HEK293 (cell line): ENCODE data around the gene SAFB.

Experiments
- CTCF ChIA-PET: fragments of 350-600 bp; formaldehyde crosslinking; extraction: SDS; loops from one replicate; lab custom pipeline; 2021; ENCODE audit warnings: antibody characterized with exemption; lab: Yijun Ruan, JAX
- POLR2A ChIA-PET: fragments of 300-600 bp; formaldehyde crosslinking; extraction: SDS; loops from one replicate; lab custom pipeline; 2020; ENCODE audit warnings: antibody characterized with exemption, inconsistent platforms; lab: Yijun Ruan, JAX
- H3K27ac ChIP-seq: fragments of 200-500 bp; sonication (Bioruptor generic); 2 replicates; pipeline ENCODE4 v1.5.1; 2014; ENCODE audit warnings: low read depth, low read length, control low read depth, inconsistent platforms; ENCODE audit errors: extremely low read depth
- H3K36me3 ChIP-seq, 2 experiments: fragments of 200-500 bp in 1 of 2; sonication (Bioruptor generic) in 1 of 2; 1 replicate in 1 of 2; 2 replicates in 1 of 2; pipeline ENCODE4 v1.5.1; 2014 to 2017; ENCODE audit warnings: inconsistent platforms in 2 of 2, low read length in 2 of 2; ENCODE audit not compliant: control insufficient read depth in 2 of 2, insufficient read depth in 1 of 2
- H3K4me1 ChIP-seq: fragments of 200-500 bp; sonication (Bioruptor generic); 2 replicates; pipeline ENCODE4 v1.5.1; 2014; ENCODE audit warnings: mild to moderate bottlenecking, low read length, inconsistent platforms; ENCODE audit not compliant: control insufficient read depth, insufficient read depth
- H3K4me3 ChIP-seq: 2 replicates; pipeline ENCODE4 v1.5.1; 2011; ENCODE audit warnings: low read depth, mild to moderate bottlenecking, control low read depth, low read length, moderate library complexity
- H3K9me3 ChIP-seq: fragments of 200-500 bp; sonication (Bioruptor generic); 2 replicates; pipeline ENCODE4 v1.5.1; 2014; ENCODE audit warnings: low read depth, low read length, inconsistent platforms; ENCODE audit not compliant: control insufficient read depth, insufficient read depth
- EGR2 ChIP-seq: fragments of 450-650 bp; formaldehyde crosslinking; IDR thresholded peaks from 2 replicates; pipeline ENCODE4 v1.5.1; 2016; ENCODE audit warnings: low read depth, missing biosample characterization, missing genetic modification characterization
- GLI4 ChIP-seq: fragments of 450-650 bp; formaldehyde crosslinking; IDR thresholded peaks from 2 replicates; pipeline ENCODE4 v1.5.1; 2016; ENCODE audit warnings: missing biosample characterization, missing genetic modification characterization
- HOXC10 ChIP-seq: sonication (generic); formaldehyde crosslinking; IDR thresholded peaks from 2 replicates; pipeline ENCODE4 v1.8.1; 2023; ENCODE audit warnings: mild to moderate bottlenecking, missing genetic modification reagents
- ZBTB17 ChIP-seq: fragments of 450-650 bp; formaldehyde crosslinking; IDR thresholded peaks from 2 replicates; pipeline ENCODE4 v1.5.1; 2016; ENCODE audit warnings: missing biosample characterization, missing genetic modification characterization
- ZBTB48 ChIP-seq: fragments of 450-650 bp; formaldehyde crosslinking; IDR thresholded peaks from 2 replicates; pipeline ENCODE4 v1.5.1; 2016; ENCODE audit warnings: missing biosample characterization, missing genetic modification characterization
- ZBTB7A ChIP-seq: fragments of 450-650 bp; formaldehyde crosslinking; IDR thresholded peaks from 2 replicates; pipeline ENCODE4 v1.5.1; 2016; ENCODE audit warnings: low read depth, missing biosample characterization, missing genetic modification characterization
- ZFHX2 ChIP-seq: fragments of 450-650 bp; formaldehyde crosslinking; conservative IDR thresholded peaks from 2 replicates; pipeline ENCODE4 v1.5.1; 2016; ENCODE audit warnings: missing biosample characterization, missing genetic modification characterization
- ZIC2 ChIP-seq: fragments of 450-650 bp; formaldehyde crosslinking; IDR thresholded peaks from 2 replicates; pipeline ENCODE4 v1.5.1; 2016; ENCODE audit warnings: missing biosample characterization, missing genetic modification characterization
- ZNF112 ChIP-seq: fragments of 450-650 bp; formaldehyde crosslinking; IDR thresholded peaks from 2 replicates; pipeline ENCODE4 v1.5.0; 2017; ENCODE audit warnings: missing biosample characterization, missing genetic modification characterization
- ZNF121 ChIP-seq: fragments of 450-650 bp; formaldehyde crosslinking; IDR thresholded peaks from 2 replicates; pipeline ENCODE4 v1.5.1; 2016; ENCODE audit warnings: missing biosample characterization, missing genetic modification characterization
- ZNF211 ChIP-seq: fragments of 450-650 bp; formaldehyde crosslinking; IDR thresholded peaks from 2 replicates; pipeline ENCODE4 v1.5.1; 2016; ENCODE audit warnings: low read depth, missing biosample characterization, missing genetic modification characterization
- ZNF223 ChIP-seq: fragments of 450-650 bp; formaldehyde crosslinking; IDR thresholded peaks from 2 replicates; pipeline ENCODE4 v1.5.1; 2016; ENCODE audit warnings: missing biosample characterization, missing genetic modification characterization
- ZNF274 ChIP-seq, 2 experiments: fragments of 200-500 bp in 1 of 2; fragments of 450-650 bp in 1 of 2; sonication (Bioruptor generic) in 1 of 2; formaldehyde crosslinking in 1 of 2; IDR thresholded peaks; 2 replicates each; pipeline versions ENCODE4 v1.5.1 to v1.6.1; 2014 to 2016; ENCODE audit warnings: borderline replicate concordance in 1 of 2, inconsistent platforms in 1 of 2, low read length in 1 of 2, missing biosample characterization in 1 of 2, missing genetic modification characterization in 1 of 2
- ZNF280C ChIP-seq: fragments of 450-650 bp; formaldehyde crosslinking; IDR thresholded peaks from 2 replicates; pipeline ENCODE4 v1.5.1; 2016; ENCODE audit warnings: missing biosample characterization, missing genetic modification characterization
- ZNF366 ChIP-seq: fragments of 450-650 bp; formaldehyde crosslinking; conservative IDR thresholded peaks from 2 replicates; pipeline ENCODE4 v1.5.1; 2016; ENCODE audit warnings: missing biosample characterization, missing genetic modification characterization
- ZNF449 ChIP-seq: fragments of 450-650 bp; formaldehyde crosslinking; IDR thresholded peaks from 2 replicates; pipeline ENCODE4 v1.5.1; 2017; ENCODE audit warnings: missing biosample characterization, mild to moderate bottlenecking, missing genetic modification characterization, moderate library complexity
- ZNF692 ChIP-seq: fragments of 450-650 bp; formaldehyde crosslinking; IDR thresholded peaks from 2 replicates; pipeline ENCODE4 v1.5.1; 2016; ENCODE audit warnings: missing biosample characterization, missing genetic modification characterization
- ZNF707 ChIP-seq: fragments of 450-650 bp; formaldehyde crosslinking; IDR thresholded peaks from 2 replicates; pipeline ENCODE4 v1.5.1; 2016; ENCODE audit warnings: missing biosample characterization, missing genetic modification characterization
- ZNF777 ChIP-seq: fragments of 450-650 bp; formaldehyde crosslinking; IDR thresholded peaks from 2 replicates; pipeline ENCODE4 v1.5.1; 2017; ENCODE audit warnings: missing biosample characterization, missing genetic modification characterization, borderline replicate concordance
- ZSCAN4 ChIP-seq: fragments of 450-650 bp; formaldehyde crosslinking; IDR thresholded peaks from 2 replicates; pipeline ENCODE4 v1.5.1; 2017; ENCODE audit warnings: missing biosample characterization, missing genetic modification characterization
- TF ChIP-seq, protein P1 (sequence below): fragments of 450-650 bp; formaldehyde crosslinking; IDR thresholded peaks from 2 replicates; pipeline ENCODE4; 2016; ENCODE audit warnings: missing biosample characterization, missing genetic modification characterization
- TF ChIP-seq, protein P2 (sequence below): fragments of 450-650 bp; formaldehyde crosslinking; IDR thresholded peaks from 2 replicates; pipeline ENCODE4 v1.5.1; 2016; ENCODE audit warnings: missing biosample characterization, missing genetic modification characterization

SAFB gene

DNA sequence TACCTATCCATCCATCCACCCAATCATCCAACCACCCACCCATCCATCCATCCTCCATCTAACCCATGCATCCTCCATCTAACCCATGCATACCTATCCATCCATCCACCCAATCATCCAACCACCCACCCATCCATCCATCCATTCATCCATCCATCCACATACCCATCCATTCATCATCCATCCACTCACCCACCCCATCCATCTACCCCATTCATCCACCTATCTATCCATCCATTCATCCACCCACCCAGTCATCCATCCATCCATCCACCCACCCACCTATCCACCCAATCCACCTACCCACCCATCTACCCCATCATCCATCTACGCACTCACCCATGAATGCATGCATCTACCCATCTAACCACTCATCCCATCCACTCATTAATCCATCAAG lies 50.9 kb downstream of the SAFB start:
- POLR2A ChIA-PET = no interaction called here

DNA sequence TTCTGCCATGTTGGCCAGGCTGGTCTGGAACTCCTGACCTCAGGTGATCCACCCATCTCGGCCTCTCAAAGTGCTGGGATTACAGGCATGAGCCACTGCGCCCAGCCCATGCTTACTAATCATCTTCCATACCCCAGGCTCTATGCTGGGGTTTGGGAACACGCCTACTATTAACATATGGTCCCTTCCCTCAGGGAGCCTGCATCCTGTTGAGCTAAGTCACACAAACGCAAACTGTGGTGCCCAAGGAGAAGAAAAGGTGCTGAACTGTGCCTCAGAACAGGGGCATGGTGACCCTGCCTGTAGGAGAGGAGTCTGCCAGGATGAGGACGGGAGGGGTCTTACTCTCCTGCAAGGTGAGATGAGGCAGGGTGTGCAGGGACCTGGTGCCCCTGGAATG lies 51.8 kb downstream of the SAFB start:
- CTCF ChIA-PET = interaction anchor here (0.6 to 1.6 kb wide), 2 partner anchors 13 to 17 kb away, joined by 3 to 9 read pairs; no protein-coding TSS in a partner anchor

More for the DNA sequence above, 50.9 kb downstream of the SAFB start:
- TF ChIP-seq GLI4 (tag by site-specific recombination) = peak; percentile 35; the same call in 1 of the 2 replicates
- no peak for TF ChIP-seq ZNF112 (tag by site-specific recombination)
- peak; percentile 96 for TF ChIP-seq EGR2
- TF ChIP-seq ZNF366 (tag by site-specific recombination) = peak; percentile 98
- TF ChIP-seq, protein P1, sequence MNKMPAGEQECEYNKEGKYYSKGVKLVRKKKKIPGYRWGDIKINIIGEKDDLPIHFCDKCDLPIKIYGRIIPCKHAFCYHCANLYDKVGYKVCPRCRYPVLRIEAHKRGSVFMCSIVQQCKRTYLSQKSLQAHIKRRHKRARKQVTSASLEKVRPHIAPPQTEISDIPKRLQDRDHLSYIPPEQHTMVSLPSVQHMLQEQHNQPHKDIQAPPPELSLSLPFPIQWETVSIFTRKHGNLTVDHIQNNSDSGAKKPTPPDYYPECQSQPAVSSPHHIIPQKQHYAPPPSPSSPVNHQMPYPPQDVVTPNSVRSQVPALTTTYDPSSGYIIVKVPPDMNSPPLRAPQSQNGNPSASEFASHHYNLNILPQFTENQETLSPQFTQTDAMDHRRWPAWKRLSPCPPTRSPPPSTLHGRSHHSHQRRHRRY = 0 out of 2 replicates have a peak, but pooled peaks have one; percentile 35
- TF ChIP-seq ZNF211 (tag by site-specific recombination) = no peak
- peak; percentile 98 for TF ChIP-seq ZBTB17 (tag by site-specific recombination)
- TF ChIP-seq, protein P2, sequence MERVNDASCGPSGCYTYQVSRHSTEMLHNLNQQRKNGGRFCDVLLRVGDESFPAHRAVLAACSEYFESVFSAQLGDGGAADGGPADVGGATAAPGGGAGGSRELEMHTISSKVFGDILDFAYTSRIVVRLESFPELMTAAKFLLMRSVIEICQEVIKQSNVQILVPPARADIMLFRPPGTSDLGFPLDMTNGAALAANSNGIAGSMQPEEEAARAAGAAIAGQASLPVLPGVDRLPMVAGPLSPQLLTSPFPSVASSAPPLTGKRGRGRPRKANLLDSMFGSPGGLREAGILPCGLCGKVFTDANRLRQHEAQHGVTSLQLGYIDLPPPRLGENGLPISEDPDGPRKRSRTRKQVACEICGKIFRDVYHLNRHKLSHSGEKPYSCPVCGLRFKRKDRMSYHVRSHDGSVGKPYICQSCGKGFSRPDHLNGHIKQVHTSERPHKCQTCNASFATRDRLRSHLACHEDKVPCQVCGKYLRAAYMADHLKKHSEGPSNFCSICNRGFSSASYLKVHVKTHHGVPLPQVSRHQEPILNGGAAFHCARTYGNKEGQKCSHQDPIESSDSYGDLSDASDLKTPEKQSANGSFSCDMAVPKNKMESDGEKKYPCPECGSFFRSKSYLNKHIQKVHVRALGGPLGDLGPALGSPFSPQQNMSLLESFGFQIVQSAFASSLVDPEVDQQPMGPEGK (tag by site-specific recombination) = 0 out of 2 replicates have a peak, but pooled peaks have one; percentile 11
- TF ChIP-seq ZFHX2 (tag by site-specific recombination) = peak; percentile 82
- TF ChIP-seq ZBTB7A (tag by site-specific recombination) = 0 out of 2 replicates have a peak, but pooled peaks have one; percentile 31
- peak; percentile 16; the same call in 1 of the 2 replicates for TF ChIP-seq ZNF777 (tag by site-specific recombination)
- no peaks in the 10 kb centered on the region for H3K4me1 ChIP-seq
- H3K36me3 ChIP-seq = peaks cover under 1 to 31% of the 10 kb centered on the region in 2 experiments; a peak in 2 of 3 replicates
- no peak overlapping the region for H3K27ac ChIP-seq
- CTCF ChIA-PET = no interaction called here
- H3K9me3 ChIP-seq = no peaks in the 10 kb centered on the region
- H3K4me3 ChIP-seq = no peak overlapping the region

More for the DNA sequence above, 51.8 kb downstream of the SAFB start:
- Histone ChIP-seq H3K9me3 (no peaks in the 10 kb centered on the region), H3K27ac (no peak overlapping the region), H3K4me1 (no peaks in the 10 kb centered on the region), H3K4me3 (no peak overlapping the region), H3K36me3 (peaks cover 0 to 22% of the 10 kb centered on the region in 2 experiments; a peak in 2 of 3 replicates)
- POLR2A ChIA-PET = interaction anchor here (0.8 kb wide), 2 partner anchors 12 to 15 kb away, joined by 3 to 4 read pairs; partner anchors contain the start of gene RPL36
- TF ChIP-seq ZSCAN4 (tag by site-specific recombination) (no peak), ZNF280C (tag by site-specific recombination) (no peak), ZNF449 (no peak), ZBTB48 (tag by site-specific recombination) (0 out of 2 replicates have a peak, but pooled peaks have one; percentile 22), ZNF274 (IDR thresholded peaks at IDR 0.05; ENCODE audit: low read length) (no peak), ZNF274 (tag by site-specific recombination; IDR thresholded peaks at IDR 0.05; ENCODE audit: borderline replicate concordance) (no peak), ZNF121 (tag by site-specific recombination) (no peak), ZNF692 (tag by site-specific recombination) (no peak), HOXC10 (CRISPR knock-in tag) (no peak), ZIC2 (tag by site-specific recombination) (peak; percentile 53; the same call in 1 of the 2 replicates), ZNF223 (tag by site-specific recombination) (no peak), ZNF707 (tag by site-specific recombination) (no peak)
- TF ChIP-seq, all 188 proteins: peak for 2
